Measurements from ENCODE around the gene TTF2.

Gene TTF2

GRCh38 chr1:117138561-117138960, 78.4 kb downstream of the TTF2 start:
- no peak for DNase-seq (ENCODE audit: low spot score)
- in situ Hi-C loops (cut with MboI; ENCODE audit: low sequenced_read_pairs, unreplicated experiment) = no loop called here
- TF ChIP-seq CTCF (IDR thresholded peaks at IDR 0.05; ENCODE audit: borderline replicate concordance, control extremely low read depth, extremely low read depth, insufficient read depth, missing control alignments) = no peak

- DNase-seq (ENCODE audit: low spot score) = no peak
- TF ChIP-seq CTCF (IDR thresholded peaks at IDR 0.05; ENCODE audit: borderline replicate concordance, control extremely low read depth, extremely low read depth, insufficient read depth, missing control alignments) = no peak
- in situ Hi-C loops (cut with MboI; ENCODE audit: low sequenced_read_pairs, unreplicated experiment) = no loop called here
Observed at GRCh38 chr1:117142200-117142599, 82.1 kb downstream of the TTF2 start.

- in situ Hi-C loops (cut with MboI; ENCODE audit: low sequenced_read_pairs, unreplicated experiment) = no loop called here
Observed at GRCh38 chr1:117143172-117143571, 83.0 kb downstream of the TTF2 start.

GRCh38 chr1:117143871-117144270, 83.7 kb downstream of the TTF2 start:
- no peak for DNase-seq (ENCODE audit: low spot score)
- in situ Hi-C loops (cut with MboI; ENCODE audit: low sequenced_read_pairs, unreplicated experiment) = no loop called here
- no peak for TF ChIP-seq CTCF (IDR thresholded peaks at IDR 0.05; ENCODE audit: borderline replicate concordance, control extremely low read depth, extremely low read depth, insufficient read depth, missing control alignments)

More at GRCh38 chr1:117143172-117143571, 83.0 kb downstream of the TTF2 start:
- no peak for TF ChIP-seq CTCF (IDR thresholded peaks at IDR 0.05; ENCODE audit: borderline replicate concordance, control extremely low read depth, extremely low read depth, insufficient read depth, missing control alignments)
- DNase-seq (ENCODE audit: low spot score) = no peak

GRCh38 chr1:117146072-117146471, 85.9 kb downstream of the TTF2 start:
- no peak for TF ChIP-seq CTCF (IDR thresholded peaks at IDR 0.05; ENCODE audit: borderline replicate concordance, control extremely low read depth, extremely low read depth, insufficient read depth, missing control alignments)
- in situ Hi-C loops (cut with MboI; ENCODE audit: low sequenced_read_pairs, unreplicated experiment) = no loop called here
- no peak for DNase-seq (ENCODE audit: low spot score)

- DNase-seq (ENCODE audit: low spot score) = no peak
- in situ Hi-C loops (cut with MboI; ENCODE audit: low sequenced_read_pairs, unreplicated experiment) = no loop called here
- TF ChIP-seq CTCF (IDR thresholded peaks at IDR 0.05; ENCODE audit: borderline replicate concordance, control extremely low read depth, extremely low read depth, insufficient read depth, missing control alignments) = no peak
Observed at GRCh38 chr1:117146575-117147340, 86.6 kb downstream of the TTF2 start.

Data from GM13976 (cell line).